Large intestine (tissue), 3 donors: Measurements from ENCODE around the gene PADI3. TPM values are rescaled to one million over a fixed set of nuclear protein-coding genes. Genes with fewer than 3 reads are reported as not detected.

Source experiments
- DNase-seq, 2 donors: peaks; one replicate each; pipeline versions ENCODE4 v3.0.0 to v3.0.0-alpha.2; 2013
- H3K27ac ChIP-seq: one replicate; pipeline ENCODE4 v1.5.1; 2013; ENCODE audit warnings: low read length
- H3K27me3 ChIP-seq: 2 replicates; pipeline ENCODE4 v1.6.1; 2013; ENCODE audit warnings: low read length; ENCODE audit not compliant: control insufficient read depth, insufficient read depth
- H3K36me3 ChIP-seq: 2 replicates; pipeline ENCODE4 v1.6.1; 2013; ENCODE audit warnings: low read length; ENCODE audit not compliant: control insufficient read depth, insufficient read depth
- H3K4me1 ChIP-seq: one replicate; pipeline ENCODE4 v1.6.1; 2013; ENCODE audit warnings: low read length; ENCODE audit not compliant: control insufficient read depth, insufficient read depth
- H3K4me3 ChIP-seq: one replicate; pipeline ENCODE4 v1.5.1; 2013; ENCODE audit warnings: low read length
- H3K9me3 ChIP-seq: one replicate; pipeline ENCODE4 v1.6.1; 2013; ENCODE audit warnings: mild to moderate bottlenecking, low read depth, low read length, moderate library complexity; ENCODE audit not compliant: control insufficient read depth
- WGBS: methylation state at CpG from one replicate; pipeline ENCODE4 v1.1.5; 2013; ENCODE audit warnings: low lambda C conversion rate; ENCODE audit not compliant: insufficient coverage; 5-methylcytosine and 5-hydroxymethylcytosine counted together
- polyA plus RNA-seq: library from polyadenylated mRNA; unstranded; fragments of 120-200 nt; gene quantifications from one replicate; pipeline ENCODE4 v1.2.1, GENCODE V29; 2013

PADI3 gene
- polyA plus RNA-seq, 1 donor, result not detected

DNA sequence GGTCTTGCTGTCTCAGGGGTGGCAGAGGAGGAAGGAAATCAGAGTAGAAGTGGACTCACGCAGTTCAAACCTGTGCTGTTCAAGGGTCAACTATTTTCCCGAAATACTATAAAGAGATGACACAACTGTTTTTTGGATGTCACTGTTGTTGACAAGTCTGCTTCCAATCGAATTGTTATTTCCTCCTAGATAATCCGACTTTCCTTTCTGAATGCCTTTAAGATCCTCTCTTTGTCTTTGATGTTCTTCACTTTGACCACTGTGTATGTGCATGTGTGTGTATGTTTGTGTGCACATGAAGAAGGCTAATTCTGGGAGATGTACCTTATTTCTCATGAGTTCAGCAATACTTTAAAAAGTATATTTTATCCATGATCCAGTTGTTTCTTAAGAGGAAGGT, 80.7 kb downstream of the PADI3 start:
- no peaks in the 10 kb centered on the region for H3K27me3 ChIP-seq
- H3K9me3 ChIP-seq, result peaks cover 2% of the 10 kb centered on the region
- no peak for DNase-seq
- H3K36me3 ChIP-seq, result no peaks in the 10 kb centered on the region
- no peak overlapping the region for H3K4me3 ChIP-seq
- no peak overlapping the region for H3K27ac ChIP-seq
- WGBS, result 60% methylated on average over 1 of the region's 4 CpGs
- no peaks in the 10 kb centered on the region for H3K4me1 ChIP-seq

- Histone ChIP-seq H3K4me1 (no peaks in the 10 kb centered on the region), H3K36me3 (no peaks in the 10 kb centered on the region), H3K4me3 (no peak overlapping the region), H3K27ac (no peak overlapping the region), H3K27me3 (no peaks in the 10 kb centered on the region), H3K9me3 (peaks cover 2% of the 10 kb centered on the region)
- WGBS, result no CpG with 5 or more reads among the region's 7 CpGs
- DNase-seq, result no peak
These were observed 82.0 kb downstream of the PADI3 start for GRCh38 chr1:17330856-17331255.

DNA sequence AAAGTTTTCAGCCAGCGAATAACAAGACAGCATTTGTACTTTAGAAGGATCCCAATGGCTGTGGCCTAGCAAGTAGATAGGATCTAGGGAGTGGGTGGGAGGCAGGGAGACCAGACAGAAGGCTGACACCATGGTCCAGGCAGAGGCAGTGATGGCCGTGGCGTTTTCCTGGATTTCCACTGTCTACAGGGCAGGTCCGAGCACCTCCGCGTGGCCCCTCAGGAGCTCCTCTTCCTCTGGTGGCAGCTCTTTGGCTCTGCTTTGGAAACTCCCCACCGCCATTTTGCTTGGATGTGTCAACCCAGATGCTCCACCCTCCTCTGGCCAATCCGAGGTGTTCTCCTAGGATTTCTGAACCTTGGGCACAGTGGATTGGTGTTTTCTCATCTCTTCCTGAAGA, 84.2 kb downstream of the PADI3 start:
- H3K27ac ChIP-seq, result no peak overlapping the region
- H3K27me3 ChIP-seq, result no peaks in the 10 kb centered on the region
- WGBS, result no CpG with 5 or more reads among the region's 8 CpGs
- peaks cover 2% of the 10 kb centered on the region for H3K9me3 ChIP-seq
- H3K36me3 ChIP-seq, result no peaks in the 10 kb centered on the region
- no peak for DNase-seq
- no peak overlapping the region for H3K4me3 ChIP-seq
- H3K4me1 ChIP-seq, result no peaks in the 10 kb centered on the region

Other genes with a start within 250 kb of the PADI3 start
- gene ATP13A2, start 237.2 kb upstream of the PADI3 start, polyA plus RNA-seq, result 20.6 TPM
- 122 TPM for gene SDHB, start 195.1 kb upstream of the PADI3 start, polyA plus RNA-seq
- 19.3 TPM for gene PADI2, start 129.6 kb upstream of the PADI3 start, polyA plus RNA-seq
- not detected for gene PADI1, start 44.0 kb upstream of the PADI3 start, polyA plus RNA-seq
- 0.10 TPM for gene PADI4, start 59.1 kb downstream of the PADI3 start, polyA plus RNA-seq
- not detected for gene PADI6, start 123.1 kb downstream of the PADI3 start, polyA plus RNA-seq
- 51.0 TPM for gene RCC2, start 190.6 kb downstream of the PADI3 start, polyA plus RNA-seq